Measurements from ENCODE around the gene CPTP.

CPTP gene

GRCh38 chr1:1370771-1371300 lies 46.2 kb downstream of the CPTP start:
- DNase-seq: no peak

GRCh38 chr1:1371364-1371745 lies 46.8 kb downstream of the CPTP start:
- DNase-seq: no peak

- peak; percentile 23 for DNase-seq
Observed at GRCh38 chr1:1371746-1372711, 47.4 kb downstream of the CPTP start.

- DNase-seq: no peak
Observed at GRCh38 chr1:1373051-1373814, 48.6 kb downstream of the CPTP start.

- no peak for DNase-seq
Observed at GRCh38 chr1:1373815-1374588, 49.4 kb downstream of the CPTP start.

- no peak for DNase-seq
Observed at GRCh38 chr1:1374589-1374928, 50.0 kb downstream of the CPTP start.

- peak; percentile 99 for DNase-seq
Observed at GRCh38 chr1:1374929-1375662, 50.5 kb downstream of the CPTP start, which contains the start of gene AURKAIP1. Gene AURKAIP1 (minus strand): TSS chr1:1375207. CDS start chr1:1374756, 451 bp downstream.

GRCh38 chr1:1376551-1377226 lies 52.1 kb downstream of the CPTP start:
- DNase-seq: no peak

GRCh38 chr1:1377540-1378205 lies 53.1 kb downstream of the CPTP start:
- DNase-seq: no peak
